HepG2 (cell line): ENCODE data around the gene CHDH. TPM values are rescaled to one million over a fixed set of nuclear protein-coding genes. Genes with fewer than 3 reads are reported as not detected.

Experiments used
- CBX2 ChIP-seq, 2 experiments: fragments of 200-600 bp in 1 of 2; sonication (generic); formaldehyde crosslinking in 1 of 2; IDR thresholded peaks; 2 replicates each; pipeline versions ENCODE4 v1.7.0 to v1.8.1; 2018 to 2022; ENCODE audit warnings: low read depth in 2 of 2, low read length in 1 of 2, mild to moderate bottlenecking in 1 of 2, missing genetic modification reagents in 1 of 2
- DRAP1 ChIP-seq: IDR thresholded peaks from 2 replicates; pipeline ENCODE4 v1.6.1; 2016; ENCODE audit warnings: missing genetic modification reagents, missing compliant biosample characterization
- GTF2F1 ChIP-seq: fragments of 150-350 bp; IDR thresholded peaks from 2 replicates; pipeline ENCODE4 v1.6.1; 2014; ENCODE audit warnings: low read length
- HNRNPK ChIP-seq: fragments of 200-400 bp; formaldehyde crosslinking; IDR thresholded peaks from 2 replicates; pipeline ENCODE4 v1.6.1; 2018; ENCODE audit warnings: low read length, low read depth, moderate library complexity, mild to moderate bottlenecking; ENCODE audit not compliant: poor library complexity, severe bottlenecking
- NCOA1 ChIP-seq: sonication (generic); formaldehyde crosslinking; IDR thresholded peaks from 2 replicates; pipeline ENCODE4 v1.9.0; 2021; ENCODE audit warnings: missing genetic modification reagents
- NR2F1 ChIP-seq, 2 experiments: fragments of 450-650 bp in 1 of 2; formaldehyde crosslinking in 1 of 2; IDR thresholded peaks; 2 replicates each; pipeline versions ENCODE4 v1.5.0 to v1.6.1; 2016 to 2020; ENCODE audit warnings: mild to moderate bottlenecking in 1 of 2, missing compliant biosample characterization in 1 of 2, missing genetic modification reagents in 1 of 2, moderate library complexity in 1 of 2
- SAP130 ChIP-seq: IDR thresholded peaks from 2 replicates; pipeline ENCODE4 v1.6.1; 2016; ENCODE audit warnings: low read depth
- SCMH1 ChIP-seq: sonication (generic); formaldehyde crosslinking; IDR thresholded peaks from 2 replicates; pipeline ENCODE4 v1.9.0; 2021; ENCODE audit warnings: missing genetic modification reagents, mild to moderate bottlenecking, borderline replicate concordance
- SP4 ChIP-seq: sonication (generic); formaldehyde crosslinking; IDR thresholded peaks from 2 replicates; pipeline ENCODE4 v1.8.1; 2023; ENCODE audit warnings: mild to moderate bottlenecking, missing genetic modification reagents
- SP5 ChIP-seq: IDR thresholded peaks from 2 replicates; pipeline ENCODE4 v1.6.1; 2016; ENCODE audit warnings: low read depth, borderline replicate concordance
- THAP8 ChIP-seq: sonication (generic); formaldehyde crosslinking; IDR thresholded peaks from 2 replicates; pipeline ENCODE4 v1.5.1; 2020; ENCODE audit warnings: missing genetic modification reagents, mild to moderate bottlenecking, borderline replicate concordance
- ZFP36L1 ChIP-seq: sonication (generic); formaldehyde crosslinking; IDR thresholded peaks from 2 replicates; pipeline ENCODE4 v1.8.0; 2022; ENCODE audit warnings: mild to moderate bottlenecking, missing genetic modification reagents, moderate library complexity
- ZFYVE20 ChIP-seq: sonication (generic); formaldehyde crosslinking; IDR thresholded peaks from 2 replicates; pipeline ENCODE4 v1.8.0; 2023; ENCODE audit warnings: low read depth, mild to moderate bottlenecking, moderate library complexity, missing genetic modification reagents, borderline replicate concordance
- ZIK1 ChIP-seq: sonication (generic); formaldehyde crosslinking; IDR thresholded peaks from 2 replicates; pipeline ENCODE4 v1.5.0; 2020; ENCODE audit warnings: mild to moderate bottlenecking, low read depth, missing genetic modification reagents, borderline replicate concordance
- ZNF10 ChIP-seq: sonication (generic); formaldehyde crosslinking; IDR thresholded peaks from 2 replicates; pipeline ENCODE4 v1.4.0; 2020; ENCODE audit warnings: mild to moderate bottlenecking, low read depth, missing genetic modification reagents, borderline replicate concordance
- ZNF510 ChIP-seq: sonication (generic); formaldehyde crosslinking; IDR thresholded peaks from 2 replicates; pipeline ENCODE4 v1.4.0; 2020; ENCODE audit warnings: low read depth, mild to moderate bottlenecking, missing genetic modification reagents
- polyA plus RNA-seq, 8 experiments: library from polyadenylated mRNA; depleted of rRNA in 3 of 8; stranded (reverse) in 7 of 8; unstranded in 1 of 8; fragments of >200 nt; fragmentation: Illumina TruSeq in 4 of 8; extraction: Trizol in 4 of 8; gene quantifications; 2 replicates each; pipeline versions ENCODE4 v1.2.1 to v1.2.3, GENCODE V29; 2011 to 2016; ENCODE audit warnings: low read depth in 4 of 8, missing spikeins in 1 of 8, mixed read lengths in 1 of 8; ENCODE audit not compliant: insufficient read depth in 1 of 8
- total RNA-seq, 5 experiments: library from RNA; depleted of rRNA; stranded (reverse); fragments of >200 nt; fragmentation: Illumina TruSeq; extraction: Trizol; gene quantifications; 2 replicates each; pipeline ENCODE4 v1.2.3, GENCODE V29; 2016; ENCODE audit warnings: low read depth in 1 of 5
- TF ChIP-seq, protein P1 (sequence below): sonication (generic); formaldehyde crosslinking; IDR thresholded peaks from 2 replicates; pipeline ENCODE4 v1.4.0; 2020; ENCODE audit warnings: missing genetic modification reagents
- TF ChIP-seq, protein P2 (sequence below): sonication (generic); formaldehyde crosslinking; IDR thresholded peaks from 2 replicates; pipeline ENCODE4 v1.5.0; 2020; ENCODE audit warnings: mild to moderate bottlenecking, missing genetic modification reagents, borderline replicate concordance

CHDH gene
- total and polyA plus RNA-seq, 2 of the 13 experiments (the other 11 are each of a cell fraction or from before 2014, with no cell fraction given) = 28.1 to 48.9 TPM

DNA sequence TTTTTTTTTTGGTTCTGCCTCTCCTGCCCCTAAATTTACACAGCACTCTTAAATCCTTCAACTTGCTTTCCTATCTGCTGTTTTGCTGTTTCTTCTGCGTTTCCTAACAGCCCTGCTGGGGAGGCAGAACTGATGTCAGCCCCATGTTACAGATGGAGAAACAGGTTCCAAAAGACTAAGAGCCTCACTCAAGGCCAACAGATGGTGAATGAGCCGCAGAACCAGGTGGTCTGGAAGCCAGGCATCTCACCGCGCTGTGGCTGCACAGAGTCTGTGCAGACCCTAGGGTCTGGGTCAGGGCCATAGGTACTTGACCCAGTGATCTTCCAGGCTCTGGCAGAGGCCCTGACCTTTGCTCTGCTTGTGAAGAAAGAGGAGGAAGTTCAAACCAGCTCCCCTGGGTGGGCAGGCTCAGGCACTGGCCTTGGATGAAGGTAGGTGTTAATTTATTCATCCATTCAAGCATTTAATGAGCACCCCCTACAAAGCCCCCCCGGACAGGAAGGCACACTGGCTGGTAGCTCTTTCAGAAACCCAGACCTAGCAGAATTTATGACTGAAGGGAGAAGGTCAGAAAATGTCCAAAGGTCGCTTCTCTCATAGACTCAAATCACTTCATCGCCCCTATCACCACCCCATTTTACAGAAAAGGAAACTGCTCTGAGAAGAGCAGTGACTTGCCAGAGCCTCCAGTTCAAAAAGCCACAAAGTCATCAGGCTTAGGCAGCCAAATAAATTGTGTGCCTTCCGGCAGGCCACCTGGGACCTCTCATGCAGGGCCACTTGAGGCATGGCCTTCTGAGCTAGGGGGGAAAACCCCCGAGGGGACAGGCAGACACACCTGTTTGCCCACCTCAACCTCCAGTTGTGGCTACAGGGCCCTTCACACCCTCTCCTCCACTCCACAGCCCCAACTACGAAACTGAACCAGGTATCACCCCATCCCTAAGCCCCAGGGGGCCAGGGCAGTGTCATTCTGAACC lies 2.7 kb downstream of the CHDH start (continued):
- TF ChIP-seq ZFP36L1 (CRISPR knock-in tag) (0 out of 2 replicates have a peak, but pooled peaks have one; percentile 13), ZNF10 (no peak), SP5 (0 out of 2 replicates have a peak, but pooled peaks have one; percentile 35), ZFYVE20 (no peak), ZNF510 (CRISPR knock-in tag) (0 out of 2 replicates have a peak, but pooled peaks have one; percentile 6), NCOA1 (CRISPR knock-in tag) (no peak), THAP8 (no peak), SCMH1 (CRISPR knock-in tag) (no peak), GTF2F1 (no peak), CBX2 (IDR thresholded peaks at IDR 0.05; ENCODE audit: low read depth, low read length) (no peak), CBX2 (CRISPR knock-in tag; IDR thresholded peaks at IDR 0.05; ENCODE audit: low read depth) (no peak), NR2F1 (CRISPR knock-in tag; IDR thresholded peaks at IDR 0.05) (peak; percentile 91 to 97), DRAP1 (CRISPR knock-in tag) (peak; percentile 19; the same call in 1 of the 2 replicates), HNRNPK (no peak), SP4 (CRISPR knock-in tag) (no peak), ZIK1 (CRISPR knock-in tag) (no peak), SAP130 (no peak; the same call in 1 of the 2 replicates)
- TF ChIP-seq, protein P1, sequence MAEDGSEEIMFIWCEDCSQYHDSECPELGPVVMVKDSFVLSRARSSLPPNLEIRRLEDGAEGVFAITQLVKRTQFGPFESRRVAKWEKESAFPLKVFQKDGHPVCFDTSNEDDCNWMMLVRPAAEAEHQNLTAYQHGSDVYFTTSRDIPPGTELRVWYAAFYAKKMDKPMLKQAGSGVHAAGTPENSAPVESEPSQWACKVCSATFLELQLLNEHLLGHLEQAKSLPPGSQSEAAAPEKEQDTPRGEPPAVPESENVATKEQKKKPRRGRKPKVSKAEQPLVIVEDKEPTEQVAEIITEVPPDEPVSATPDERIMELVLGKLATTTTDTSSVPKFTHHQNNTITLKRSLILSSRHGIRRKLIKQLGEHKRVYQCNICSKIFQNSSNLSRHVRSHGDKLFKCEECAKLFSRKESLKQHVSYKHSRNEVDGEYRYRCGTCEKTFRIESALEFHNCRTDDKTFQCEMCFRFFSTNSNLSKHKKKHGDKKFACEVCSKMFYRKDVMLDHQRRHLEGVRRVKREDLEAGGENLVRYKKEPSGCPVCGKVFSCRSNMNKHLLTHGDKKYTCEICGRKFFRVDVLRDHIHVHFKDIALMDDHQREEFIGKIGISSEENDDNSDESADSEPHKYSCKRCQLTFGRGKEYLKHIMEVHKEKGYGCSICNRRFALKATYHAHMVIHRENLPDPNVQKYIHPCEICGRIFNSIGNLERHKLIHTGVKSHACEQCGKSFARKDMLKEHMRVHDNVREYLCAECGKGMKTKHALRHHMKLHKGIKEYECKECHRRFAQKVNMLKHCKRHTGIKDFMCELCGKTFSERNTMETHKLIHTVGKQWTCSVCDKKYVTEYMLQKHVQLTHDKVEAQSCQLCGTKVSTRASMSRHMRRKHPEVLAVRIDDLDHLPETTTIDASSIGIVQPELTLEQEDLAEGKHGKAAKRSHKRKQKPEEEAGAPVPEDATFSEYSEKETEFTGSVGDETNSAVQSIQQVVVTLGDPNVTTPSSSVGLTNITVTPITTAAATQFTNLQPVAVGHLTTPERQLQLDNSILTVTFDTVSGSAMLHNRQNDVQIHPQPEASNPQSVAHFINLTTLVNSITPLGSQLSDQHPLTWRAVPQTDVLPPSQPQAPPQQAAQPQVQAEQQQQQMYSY (CRISPR knock-in tag) = 0 out of 2 replicates have a peak, but pooled peaks have one; percentile 10
- TF ChIP-seq, protein P2, sequence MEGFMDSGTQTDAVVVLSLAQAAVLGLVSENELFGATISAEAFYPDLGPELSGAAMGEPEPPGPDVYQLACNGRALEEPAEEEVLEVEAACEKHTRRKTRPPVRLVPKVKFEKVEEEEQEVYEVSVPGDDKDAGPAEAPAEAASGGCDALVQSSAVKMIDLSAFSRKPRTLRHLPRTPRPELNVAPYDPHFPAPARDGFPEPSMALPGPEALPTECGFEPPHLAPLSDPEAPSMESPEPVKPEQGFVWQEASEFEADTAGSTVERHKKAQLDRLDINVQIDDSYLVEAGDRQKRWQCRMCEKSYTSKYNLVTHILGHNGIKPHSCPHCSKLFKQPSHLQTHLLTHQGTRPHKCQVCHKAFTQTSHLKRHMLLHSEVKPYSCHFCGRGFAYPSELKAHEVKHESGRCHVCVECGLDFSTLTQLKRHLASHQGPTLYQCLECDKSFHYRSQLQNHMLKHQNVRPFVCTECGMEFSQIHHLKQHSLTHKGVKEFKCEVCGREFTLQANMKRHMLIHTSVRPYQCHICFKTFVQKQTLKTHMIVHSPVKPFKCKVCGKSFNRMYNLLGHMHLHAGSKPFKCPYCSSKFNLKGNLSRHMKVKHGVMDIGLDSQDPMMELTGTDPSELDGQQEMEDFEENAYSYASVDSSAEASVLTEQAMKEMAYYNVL (CRISPR knock-in tag) = no peak
